Hepatocyte (in vitro differentiated cells): Measurements from ENCODE around the gene SLC22A23.

Experiments
- CTCF ChIP-seq: fragments of 200-600 bp; sonication (generic); IDR thresholded peaks from 2 replicates; pipeline ENCODE4 v1.5.1; 2016; ENCODE audit warnings: antibody characterized with exemption, mild to moderate bottlenecking; ENCODE audit not compliant: poor library complexity
- EZH2 ChIP-seq: fragments of 200-600 bp; sonication (generic); IDR thresholded peaks from 2 replicates; pipeline ENCODE4 v1.6.1; 2016; ENCODE audit warnings: antibody characterized with exemption, mild to moderate bottlenecking, borderline replicate concordance

GRCh38 chr6:3350252-3350796 is 106.5 kb downstream of the SLC22A23 start:
- no peak for TF ChIP-seq CTCF
- TF ChIP-seq EZH2: no peak
